ENCODE data around the gene SCFD2. TPM values are rescaled to one million over a fixed set of nuclear protein-coding genes. Genes with fewer than 3 reads are reported as not detected.

SCFD2 gene
- total and polyA plus RNA-seq, 7 donors = 5.8 to 13.3 (median 11.2) TPM

GRCh38 chr4:53192496-53192895, 173.4 kb downstream of the SCFD2 start:
- Histone ChIP-seq H3K4me3 (no peak overlapping the region), H3K27me3 (ENCODE audit: insufficient read depth in 3 of 3, low read length in 2 of 3) (no peaks in the 10 kb centered on the region), H3K4me1 (peaks cover 4% of the 10 kb centered on the region), H3K9me3 (no peaks in the 10 kb centered on the region), H3K27ac (no peak overlapping the region), H3K36me3 (ENCODE audit: insufficient read depth in 1 of 2, low read depth in 1 of 2) (no peaks in the 10 kb centered on the region)
- intact Hi-C loops (cut with DNase I) = loop anchor here (10.0 kb wide), 3 partner anchors 182 to 1042 kb away; partner anchors contain the start of gene FIP1L1 (in 1 of the 2)
- 95 to 100% (median 96%) methylated on average over 3 of the region's 3 CpGs for WGBS, 3 donors
- ATAC-seq = no peak
- no peak for DNase-seq
- TF ChIP-seq CTCF (IDR thresholded peaks at IDR 0.05) = no peak

- DNase-seq (no peak), ATAC-seq (no peak)
- no peaks in the 10 kb centered on the region for H3K36me3 ChIP-seq (ENCODE audit: insufficient read depth in 1 of 2, low read depth in 1 of 2)
- peaks cover 4% of the 10 kb centered on the region for H3K4me1 ChIP-seq
- no peak for TF ChIP-seq CTCF (IDR thresholded peaks at IDR 0.05)
- no peaks in the 10 kb centered on the region for H3K27me3 ChIP-seq (ENCODE audit: insufficient read depth in 3 of 3, low read length in 2 of 3)
- no peak overlapping the region for H3K4me3 ChIP-seq
- H3K9me3 ChIP-seq = no peaks in the 10 kb centered on the region
- 80 to 85% (median 82%) methylated on average over 4 of the region's 4 CpGs for WGBS, 3 donors
- intact Hi-C loops (cut with DNase I) = loop anchor here (10.0 kb wide), 3 partner anchors 183 to 1043 kb away; partner anchors contain the start of gene FIP1L1 (in 1 of the 2)
- no peak overlapping the region for H3K27ac ChIP-seq
These were observed 173.9 kb downstream of the SCFD2 start for GRCh38 chr4:53191997-53192396.

GRCh38 chr4:53189011-53189410, 176.8 kb downstream of the SCFD2 start:
- no peak overlapping the region for H3K4me3 ChIP-seq
- intact Hi-C loops (cut with DNase I) = no loop called here
- no peak for DNase-seq
- H3K27me3 ChIP-seq (ENCODE audit: insufficient read depth in 3 of 3, low read length in 2 of 3) = no peaks in the 10 kb centered on the region
- TF ChIP-seq CTCF (IDR thresholded peaks at IDR 0.05) = no peak
- 31 to 67% (median 42%) methylated on average over 1 of the region's 1 CpG for WGBS, 3 donors
- H3K9me3 ChIP-seq = no peaks in the 10 kb centered on the region
- ATAC-seq = no peak
- no peaks in the 10 kb centered on the region for H3K4me1 ChIP-seq
- no peak overlapping the region for H3K27ac ChIP-seq
- no peaks in the 10 kb centered on the region for H3K36me3 ChIP-seq (ENCODE audit: insufficient read depth in 1 of 2, low read depth in 1 of 2)

GRCh38 chr4:53186714-53187358, 179.0 kb downstream of the SCFD2 start:
- intact Hi-C loops (cut with DNase I) = no loop called here
- no peak for TF ChIP-seq CTCF (IDR thresholded peaks at IDR 0.05)
- ATAC-seq (no peak), DNase-seq (no peak)
- Histone ChIP-seq H3K27ac (no peak overlapping the region), H3K4me1 (no peaks in the 10 kb centered on the region), H3K36me3 (ENCODE audit: insufficient read depth in 1 of 2, low read depth in 1 of 2) (no peaks in the 10 kb centered on the region), H3K9me3 (no peaks in the 10 kb centered on the region), H3K27me3 (ENCODE audit: insufficient read depth in 3 of 3, low read length in 2 of 3) (no peaks in the 10 kb centered on the region), H3K4me3 (no peak overlapping the region)
- WGBS, 3 donors = 86 to 91% (median 89%) methylated on average over 4 of the region's 4 CpGs
